Activated CD4-positive, alpha-beta T cell treated with anti-CD3 and anti-CD28 coated beads, Interleukin-2, amount 10 ng/mL, durations not matched to agents 24 days and 14 days (primary cell): Measurements from ENCODE around the gene MRPS17. TPM values are rescaled to one million over a fixed set of nuclear protein-coding genes. Genes with fewer than 3 reads are reported as not detected.

ENCODE experiments used
- DNase-seq: peaks from one replicate; pipeline ENCODE4 v3.0.0; 2022
- H3K27ac Mint-ChIP-seq: one replicate; pipeline ENCODE4 v1.8.0; 2022; ENCODE audit warnings: mild to moderate bottlenecking, mixed read lengths
- H3K27me3 Mint-ChIP-seq: one replicate; pipeline ENCODE4 v1.8.0; 2022; ENCODE audit warnings: mixed read lengths
- H3K36me3 Mint-ChIP-seq: one replicate; pipeline ENCODE4 v1.8.0; 2022; ENCODE audit warnings: low read depth, mild to moderate bottlenecking, mixed read lengths
- H3K4me1 Mint-ChIP-seq: one replicate; pipeline ENCODE4 v1.8.0; 2021; ENCODE audit warnings: mixed read lengths
- H3K4me3 Mint-ChIP-seq: one replicate; pipeline ENCODE4 v1.8.0; 2022; ENCODE audit warnings: mild to moderate bottlenecking, moderate library complexity, mixed read lengths
- H3K9me3 Mint-ChIP-seq: one replicate; pipeline ENCODE4 v1.8.0; 2021; ENCODE audit warnings: mixed read lengths
- intact Hi-C: fragments of 100-400 bp; cut with micrococcal nuclease; formaldehyde crosslinking; loops from one replicate; pipeline ENCODE4 v1.15.1; 2023
- total RNA-seq: library from RNA; stranded (reverse); gene quantifications from 2 replicates; pipeline ENCODE4 v1.2.3, GENCODE V29; 2022

MRPS17 gene
- total RNA-seq, 1 donor from 2014 or later, result 37.6 TPM

DNA sequence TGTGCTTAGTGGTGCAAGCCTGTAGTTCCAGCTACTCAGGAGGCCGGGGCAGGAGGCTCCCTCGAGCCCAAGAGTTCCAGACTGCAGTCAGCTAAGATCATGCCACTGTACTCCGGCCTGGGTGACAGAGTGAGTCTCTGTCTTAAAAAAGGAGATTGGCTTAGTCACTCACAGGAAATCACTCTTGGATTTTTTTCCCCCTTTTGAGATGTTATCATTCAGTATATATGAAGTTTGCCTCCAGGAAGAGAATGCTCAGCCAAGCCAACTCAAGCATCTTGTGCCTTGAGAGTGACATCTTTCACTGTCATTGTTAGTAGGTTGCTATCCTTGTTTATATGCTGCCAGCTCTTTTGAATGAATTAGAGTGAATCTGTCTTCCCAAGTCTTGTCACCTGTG is 40.7 kb downstream of the MRPS17 start:
- H3K27ac Mint-ChIP-seq, result no peak overlapping the region
- no peak overlapping the region for H3K4me3 Mint-ChIP-seq
- H3K4me1 Mint-ChIP-seq, result no peaks in the 10 kb centered on the region
- DNase-seq, result no peak
- H3K36me3 Mint-ChIP-seq, result peaks cover 39% of the 10 kb centered on the region
- no peaks in the 10 kb centered on the region for H3K27me3 Mint-ChIP-seq
- no peaks in the 10 kb centered on the region for H3K9me3 Mint-ChIP-seq
- intact Hi-C loops, result no loop called here

DNA sequence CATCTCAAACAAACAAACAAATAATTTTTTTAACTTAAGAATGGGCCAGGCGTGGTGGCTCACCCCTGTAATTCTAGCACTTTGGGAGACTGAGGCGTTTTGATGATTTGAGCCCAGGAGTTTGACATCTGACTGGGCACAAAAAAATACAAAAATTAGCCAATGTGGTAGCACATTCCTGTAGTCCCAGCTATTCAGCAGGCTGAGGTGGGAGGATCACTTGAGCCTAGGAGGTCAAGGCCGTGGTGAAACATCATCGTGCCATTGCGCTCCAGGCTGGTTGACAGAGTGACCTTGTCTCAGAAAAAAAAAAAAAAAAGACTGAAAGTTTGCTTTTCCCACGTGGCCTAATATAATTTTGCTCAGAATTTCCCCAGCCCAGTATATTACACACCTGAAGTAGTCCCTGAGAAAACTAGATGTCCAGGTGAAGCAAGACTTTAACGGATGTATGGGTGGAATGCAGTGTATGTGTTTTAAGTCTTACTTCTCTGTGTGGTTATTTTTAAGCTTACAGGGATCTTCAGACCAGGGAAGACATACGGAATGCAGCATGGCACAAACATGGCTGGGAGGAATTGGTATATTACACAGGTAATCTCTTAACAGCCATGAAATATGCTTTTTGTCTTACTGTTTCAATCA is 45.3 kb downstream of the MRPS17 start:
- no peak for DNase-seq
- H3K27me3 Mint-ChIP-seq, result no peaks in the 10 kb centered on the region
- H3K27ac Mint-ChIP-seq, result no peak overlapping the region
- peaks cover 40% of the 10 kb centered on the region for H3K36me3 Mint-ChIP-seq
- H3K9me3 Mint-ChIP-seq, result no peaks in the 10 kb centered on the region
- peaks cover 10% of the 10 kb centered on the region for H3K4me1 Mint-ChIP-seq
- intact Hi-C loops, result no loop called here
- no peak overlapping the region for H3K4me3 Mint-ChIP-seq

DNA sequence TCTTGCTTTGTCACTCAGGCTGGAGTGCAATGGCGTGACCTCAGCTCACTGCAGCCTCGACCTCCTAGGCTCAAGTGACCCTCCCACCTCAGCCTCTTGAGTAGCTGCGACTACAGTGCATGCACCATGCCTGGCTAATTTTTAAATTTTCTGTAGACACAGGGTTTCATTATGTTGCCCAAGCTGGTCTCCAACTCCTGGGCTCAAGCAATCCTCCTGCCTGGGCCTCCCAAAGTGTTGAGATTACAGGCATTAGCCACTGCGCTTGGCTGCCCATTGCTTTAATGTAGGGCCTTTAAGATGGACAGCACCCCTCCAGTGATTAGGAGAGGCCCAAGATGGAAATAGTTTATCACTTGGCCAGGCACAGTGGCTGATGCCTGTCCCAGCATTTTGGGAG is 52.1 kb downstream of the MRPS17 start:
- peaks cover 12% of the 10 kb centered on the region for H3K36me3 Mint-ChIP-seq
- H3K27me3 Mint-ChIP-seq, result no peaks in the 10 kb centered on the region
- H3K4me3 Mint-ChIP-seq, result no peak overlapping the region
- peaks cover 12% of the 10 kb centered on the region for H3K4me1 Mint-ChIP-seq
- H3K27ac Mint-ChIP-seq, result no peak overlapping the region
- DNase-seq, result no peak
- intact Hi-C loops, result loop anchor here (2.0 to 5.0 kb wide), 3 partner anchors 36 to 61 kb away; partner anchors contain the start of genes CCT6A, PSPH and SUMF2
- H3K9me3 Mint-ChIP-seq, result no peaks in the 10 kb centered on the region

Other genes with a start within 250 kb of the MRPS17 start
- not detected in 2 replicates for gene SEPTIN14, start 89.1 kb upstream of the MRPS17 start, total RNA-seq
- 0.85 and 1.5 TPM in 2 replicates for gene ZNF713, start 64.4 kb upstream of the MRPS17 start, total RNA-seq
- gene NIPSNAP2, start 12.7 kb downstream of the MRPS17 start, total RNA-seq, result 52.0 and 53.1 TPM in 2 replicates
- gene PSPH, start 99.6 kb downstream of the MRPS17 start, total RNA-seq, result 23.8 and 25.8 TPM in 2 replicates
- 339 and 342 TPM in 2 replicates for gene CCT6A, start 99.9 kb downstream of the MRPS17 start, total RNA-seq
- gene SUMF2, start 112.4 kb downstream of the MRPS17 start, total RNA-seq, result 154 and 161 TPM in 2 replicates
- 2.8 and 5.0 TPM in 2 replicates for gene PHKG1, start 141.1 kb downstream of the MRPS17 start, total RNA-seq
- 627 and 634 TPM in 2 replicates for gene CHCHD2, start 154.6 kb downstream of the MRPS17 start, total RNA-seq
- not detected in 2 replicates for gene NUPR2, start 164.5 kb downstream of the MRPS17 start, total RNA-seq